RKO (cell line): ENCODE results near the gene SECTM1.
"Not testable (repeated sequence)": the region's sequence is repeated elsewhere in the genome, so short reads cannot be mapped to it uniquely, and the experiment has no call there.

Experiments
- DNase-seq: peaks from one replicate; pipeline ENCODE4 v3.0.0-alpha.2; 2016; ENCODE audit warnings: low spot score

SECTM1 gene

GRCh38 chr17:82369211-82369610 lies 35.6 kb upstream of the SECTM1 start:
- DNase-seq, result no peak

GRCh38 chr17:82367724-82368524 lies 34.4 kb upstream of the SECTM1 start:
- no peak for DNase-seq

- DNase-seq, result no peak
Measured at GRCh38 chr17:82366749-82367148, 33.2 kb upstream of the SECTM1 start.

GRCh38 chr17:82365606-82366295 lies 32.2 kb upstream of the SECTM1 start:
- no peak for DNase-seq

GRCh38 chr17:82361885-82362633 lies 28.5 kb upstream of the SECTM1 start:
- no peak for DNase-seq

- not testable (repeated sequence) for DNase-seq
Measured at GRCh38 chr17:82359451-82360074, 26.0 kb upstream of the SECTM1 start.

- peak; percentile 36 for DNase-seq
Measured at GRCh38 chr17:82358465-82359350, 25.1 kb upstream of the SECTM1 start, which contains the start of gene TEX19. TEX19 (plus strand) TSS chr17:82359247; CDS start chr17:82362151, 2,904 bp downstream.

- no peak for DNase-seq
Measured at GRCh38 chr17:82357394-82357793, 23.8 kb upstream of the SECTM1 start.

- DNase-seq, result no peak
Measured at GRCh38 chr17:82356845-82357355, 23.3 kb upstream of the SECTM1 start.

GRCh38 chr17:82355770-82356427 lies 22.3 kb upstream of the SECTM1 start:
- no peak for DNase-seq

- no peak for DNase-seq
Measured at GRCh38 chr17:82354804-82355308, 21.3 kb upstream of the SECTM1 start.

- DNase-seq, result no peak
Measured at GRCh38 chr17:82353484-82353883, 19.9 kb upstream of the SECTM1 start.

- peak; percentile 81 for DNase-seq
Measured at GRCh38 chr17:82351713-82352488, 18.3 kb upstream of the SECTM1 start.

- DNase-seq, result no peak
Measured at GRCh38 chr17:82351254-82351712, 17.7 kb upstream of the SECTM1 start.

GRCh38 chr17:82350182-82351030 lies 16.8 kb upstream of the SECTM1 start:
- no peak for DNase-seq

GRCh38 chr17:82349287-82349701 lies 15.7 kb upstream of the SECTM1 start:
- DNase-seq, result no peak

GRCh38 chr17:82348866-82349265 lies 15.3 kb upstream of the SECTM1 start:
- no peak for DNase-seq

GRCh38 chr17:82348434-82348833 lies 14.9 kb upstream of the SECTM1 start:
- DNase-seq, result no peak
